B cell (primary cell): ENCODE data around the gene IDNK. TPM values are rescaled to one million over a fixed set of nuclear protein-coding genes. Genes with fewer than 3 reads are reported as not detected.

Experiments
- ATAC-seq: fragments of 200-7000 bp; cut with Tn5 transposase; one replicate; pipeline ENCODE4 v1.10.0; 2021; ENCODE audit warnings: low read depth, mild to moderate bottlenecking, moderate number of reproducible peaks, moderate library complexity
- CTCF ChIA-PET: fragments of 350-600 bp; sonication (Branson Sonifier 250); formaldehyde crosslinking; loops from one replicate; lab custom pipeline; 2021; ENCODE audit warnings: antibody characterized with exemption, inconsistent platforms; lab: Charles Lee
- POLR2A ChIA-PET: fragments of 350-600 bp; sonication (Branson Sonifier 250); formaldehyde crosslinking; loops from one replicate; lab custom pipeline; 2021; ENCODE audit warnings: antibody characterized with exemption; lab: Charles Lee
- DNase-seq: peaks from one replicate; pipeline ENCODE4 v3.0.0; 2013
- H2AFZ ChIP-seq: 2 replicates; pipeline ENCODE4 v1.6.1; 2012; ENCODE audit warnings: mild to moderate bottlenecking, low read depth, low read length; ENCODE audit not compliant: insufficient read depth, poor library complexity, severe bottlenecking
- H3K27ac ChIP-seq, 2 donors: 1 replicate in 1 of 2; 2 replicates in 1 of 2; pipeline ENCODE4 v1.5.1; 2012 to 2013; ENCODE audit warnings: low read length in 2 of 2, mild to moderate bottlenecking in 2 of 2, moderate library complexity in 1 of 2
- H3K27me3 ChIP-seq, 4 experiments: fragments of 200-600 bp in 1 of 4; sonication (generic) in 1 of 4; replicated peaks in 1 of 4; 1 replicate in 2 of 4; 2 replicates in 2 of 4; pipeline versions ENCODE4 v1.6.1 to v1.7.0; 2013 to 2016; ENCODE audit warnings: low read length in 3 of 4, mild to moderate bottlenecking in 2 of 4, mixed read lengths in 1 of 4, moderate library complexity in 1 of 4; ENCODE audit not compliant: insufficient read depth in 4 of 4, control insufficient read depth in 3 of 4; ENCODE audit errors: control extremely low read depth in 1 of 4
- H3K36me3 ChIP-seq, 2 experiments: replicated peaks in 1 of 2; 1 replicate in 1 of 2; 2 replicates in 1 of 2; pipeline versions ENCODE4 v1.6.1 to v1.7.1; 2013; ENCODE audit warnings: low read length in 1 of 2; ENCODE audit not compliant: insufficient read depth in 2 of 2, control insufficient read depth in 1 of 2; ENCODE audit errors: control extremely low read depth in 1 of 2, extremely low read depth in 1 of 2
- H3K4me1 ChIP-seq, 2 donors: fragments of 200-600 bp in 1 of 2; sonication (generic) in 1 of 2; 1 replicate in 1 of 2; 2 replicates in 1 of 2; pipeline versions ENCODE4 v1.5.1 to v1.6.1; 2013 to 2017; ENCODE audit warnings: low read length in 2 of 2; ENCODE audit not compliant: control insufficient read depth in 2 of 2, insufficient read depth in 2 of 2
- H3K4me2 ChIP-seq: replicated peaks from 2 replicates; pipeline ENCODE3; 2012; ENCODE audit warnings: mild to moderate bottlenecking, low read depth, low read length; ENCODE audit not compliant: poor library complexity, severe bottlenecking
- H3K4me3 ChIP-seq, 5 experiments: fragments of 200-600 bp in 1 of 5; sonication (generic) in 1 of 5; 1 replicate in 3 of 5; 2 replicates in 2 of 5; pipeline versions ENCODE4 v1.5.1 to v1.7.0; 2011 to 2016; ENCODE audit warnings: low read length in 4 of 5, mild to moderate bottlenecking in 4 of 5, low read depth in 2 of 5, control low read depth in 1 of 5, moderate library complexity in 1 of 5; ENCODE audit not compliant: insufficient read depth in 1 of 5; ENCODE audit errors: control extremely low read depth in 1 of 5, extremely low read depth in 1 of 5
- H3K79me2 ChIP-seq: fragments of 200-600 bp; sonication (generic); one replicate; pipeline ENCODE4 v1.6.0; 2016; ENCODE audit warnings: low read length; ENCODE audit not compliant: control insufficient read depth, insufficient read depth
- H3K9ac ChIP-seq: fragments of 200-600 bp; sonication (generic); 2 replicates; pipeline ENCODE4 v1.6.1; 2017; ENCODE audit warnings: mild to moderate bottlenecking, low read length, moderate library complexity
- H3K9me3 ChIP-seq, 3 donors: one replicate each; pipeline versions ENCODE4 v1.6.1 to v1.7.1; 2013; ENCODE audit warnings: low read length in 2 of 3; ENCODE audit not compliant: control insufficient read depth in 2 of 3, insufficient read depth in 1 of 3; ENCODE audit errors: control extremely low read depth in 1 of 3
- H4K20me1 ChIP-seq: 2 replicates; pipeline ENCODE4 v1.6.0; 2012; ENCODE audit warnings: mild to moderate bottlenecking, low read length; ENCODE audit not compliant: insufficient read depth, control insufficient read depth, poor library complexity, severe bottlenecking
- H3K27ac Mint-ChIP-seq: one replicate; pipeline ENCODE4 v1.8.0; 2021; ENCODE audit warnings: mixed read lengths
- H3K27me3 Mint-ChIP-seq: one replicate; pipeline ENCODE4 v1.8.0; 2021; ENCODE audit warnings: mixed read lengths
- H3K4me1 Mint-ChIP-seq: one replicate; pipeline ENCODE4 v1.8.0; 2021; ENCODE audit warnings: mixed read lengths
- H3K4me3 Mint-ChIP-seq: one replicate; pipeline ENCODE4 v1.8.0; 2021; ENCODE audit warnings: mixed read lengths
- H3K9me3 Mint-ChIP-seq: one replicate; pipeline ENCODE4 v1.8.0; 2022; ENCODE audit warnings: mixed read lengths; ENCODE audit not compliant: insufficient read depth
- EZH2 ChIP-seq: IDR thresholded peaks from 2 replicates; pipeline ENCODE4 v1.6.1; 2012; ENCODE audit warnings: borderline replicate concordance, low read depth, mild to moderate bottlenecking, moderate library complexity, low read length; ENCODE audit not compliant: insufficient read depth, poor library complexity, severe bottlenecking
- WGBS: methylation state at CpG from one replicate; pipeline ENCODE4 v1.1.5; 2013; ENCODE audit warnings: missing lambda C conversion rate; ENCODE audit not compliant: insufficient coverage; 5-methylcytosine and 5-hydroxymethylcytosine counted together
- intact Hi-C: fragments of 100-400 bp; cut with micrococcal nuclease; formaldehyde crosslinking; loops from one replicate; pipeline ENCODE4 v1.10.0; 2022
- polyA plus RNA-seq: library from polyadenylated mRNA; depleted of rRNA; stranded (reverse); fragments of >200 nt; gene quantifications from 2 replicates; pipeline ENCODE4 v1.2.3, GENCODE V29; 2012
- total RNA-seq, 2 donors: library from RNA; stranded (reverse); fragments of 120-200 nt in 1 of 2; gene quantifications; 1 replicate in 1 of 2; 2 replicates in 1 of 2; pipeline versions ENCODE4 v1.2.3 to v1.2.4, GENCODE V29; 2013 to 2022
- TF ChIP-seq, protein P1 (sequence below): fragments of 200-600 bp; IDR thresholded peaks from one replicate; pipeline ENCODE4 v1.8.0; 2022; ENCODE audit warnings: antibody characterized with exemption, mild to moderate bottlenecking

The IDNK gene
- total and polyA plus RNA-seq, 2 donors (not counting 1 experiment from before 2014, with no cell fraction given), result 9.3 to 11.6 TPM

DNA sequence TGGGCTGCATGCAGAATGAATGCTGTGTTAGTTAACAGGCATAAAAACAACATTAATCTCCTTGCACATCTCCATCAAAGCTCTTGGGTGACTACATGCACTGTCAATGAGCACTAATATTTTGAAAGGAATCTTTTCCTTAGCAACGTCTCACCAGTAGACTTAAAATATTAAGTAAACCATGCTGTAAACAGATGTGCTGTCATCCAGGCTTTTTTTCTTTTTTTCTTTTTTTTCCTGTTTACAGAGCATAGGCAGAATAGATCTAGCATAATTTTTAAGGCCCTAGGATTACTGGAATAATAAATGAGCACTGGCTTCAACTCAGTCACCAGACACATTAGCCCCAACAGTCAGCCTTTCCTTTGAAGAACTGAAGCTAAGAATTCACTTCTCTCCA, 48.5 kb downstream of the IDNK start:
- Histone ChIP-seq H3K4me2 (no peak overlapping the region), H3K4me3 (no peak overlapping the region), H3K9ac (no peak overlapping the region), H3K4me1 (no peaks in the 10 kb centered on the region), H3K27ac (no peak overlapping the region), H3K79me2 (no peaks in the 10 kb centered on the region), H3K27me3 (no peaks in the 10 kb centered on the region), H3K9me3 (no peaks in the 10 kb centered on the region), H4K20me1 (no peaks in the 10 kb centered on the region), H2AFZ (no peak overlapping the region), H3K36me3 (peaks cover 6 to 61% of the 10 kb centered on the region in 2 experiments)
- Mint-ChIP-seq H3K27ac (no peak overlapping the region), H3K9me3 (no peaks in the 10 kb centered on the region), H3K4me1 (peaks cover 7% of the 10 kb centered on the region), H3K4me3 (no peak overlapping the region), H3K27me3 (no peaks in the 10 kb centered on the region)
- ATAC-seq (no peak), DNase-seq (no peak)
- POLR2A ChIA-PET, result no interaction called here
- no CpG with 5 or more reads among the region's 1 CpG for WGBS
- TF ChIP-seq, protein P1, sequence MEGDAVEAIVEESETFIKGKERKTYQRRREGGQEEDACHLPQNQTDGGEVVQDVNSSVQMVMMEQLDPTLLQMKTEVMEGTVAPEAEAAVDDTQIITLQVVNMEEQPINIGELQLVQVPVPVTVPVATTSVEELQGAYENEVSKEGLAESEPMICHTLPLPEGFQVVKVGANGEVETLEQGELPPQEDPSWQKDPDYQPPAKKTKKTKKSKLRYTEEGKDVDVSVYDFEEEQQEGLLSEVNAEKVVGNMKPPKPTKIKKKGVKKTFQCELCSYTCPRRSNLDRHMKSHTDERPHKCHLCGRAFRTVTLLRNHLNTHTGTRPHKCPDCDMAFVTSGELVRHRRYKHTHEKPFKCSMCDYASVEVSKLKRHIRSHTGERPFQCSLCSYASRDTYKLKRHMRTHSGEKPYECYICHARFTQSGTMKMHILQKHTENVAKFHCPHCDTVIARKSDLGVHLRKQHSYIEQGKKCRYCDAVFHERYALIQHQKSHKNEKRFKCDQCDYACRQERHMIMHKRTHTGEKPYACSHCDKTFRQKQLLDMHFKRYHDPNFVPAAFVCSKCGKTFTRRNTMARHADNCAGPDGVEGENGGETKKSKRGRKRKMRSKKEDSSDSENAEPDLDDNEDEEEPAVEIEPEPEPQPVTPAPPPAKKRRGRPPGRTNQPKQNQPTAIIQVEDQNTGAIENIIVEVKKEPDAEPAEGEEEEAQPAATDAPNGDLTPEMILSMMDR, result no peak
- no peak for TF ChIP-seq EZH2
- intact Hi-C loops, result loop anchor here (5.0 kb wide), 1 partner anchor 36 kb away; the partner anchor contains the start of gene UBQLN1
- CTCF ChIA-PET, result no interaction called here

DNA sequence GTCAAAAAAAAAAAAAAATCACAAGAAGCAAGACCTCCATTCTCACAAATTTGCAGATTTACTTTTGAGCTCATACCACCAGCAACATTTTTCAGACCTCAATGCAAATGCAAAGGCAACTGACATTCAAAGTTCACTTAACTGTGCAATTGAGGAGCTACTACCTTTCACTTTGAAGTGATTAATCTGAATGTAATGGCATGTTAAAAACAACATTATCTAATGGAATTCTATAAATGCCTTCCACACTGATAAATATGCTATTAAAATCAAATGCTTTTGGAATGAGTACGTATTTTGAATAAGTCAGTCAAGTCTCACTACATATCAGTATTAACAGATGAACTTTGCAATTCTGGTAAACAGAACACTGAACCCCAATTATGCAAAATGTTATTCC, 52.5 kb downstream of the IDNK start:
- Histone ChIP-seq H3K27me3 (no peaks in the 10 kb centered on the region), H4K20me1 (peaks cover 3% of the 10 kb centered on the region), H3K4me2 (no peak overlapping the region), H3K9me3 (no peaks in the 10 kb centered on the region), H3K27ac (no peak overlapping the region), H3K9ac (no peak overlapping the region), H3K36me3 (peaks cover 14 to 77% of the 10 kb centered on the region in 2 experiments), H3K4me3 (no peak overlapping the region), H2AFZ (no peak overlapping the region), H3K4me1 (no peaks in the 10 kb centered on the region), H3K79me2 (peaks cover 3% of the 10 kb centered on the region)
- Mint-ChIP-seq H3K27ac (no peak overlapping the region), H3K4me1 (no peaks in the 10 kb centered on the region), H3K9me3 (no peaks in the 10 kb centered on the region), H3K4me3 (no peak overlapping the region), H3K27me3 (no peaks in the 10 kb centered on the region)
- TF ChIP-seq, protein P1, result no peak
- no peak for TF ChIP-seq EZH2
- ChIA-PET CTCF (no interaction called here), POLR2A (no interaction called here)
- DNase-seq (no peak), ATAC-seq (no peak)
- intact Hi-C loops, result no loop called here
- no CpG with 5 or more reads among the region's 1 CpG for WGBS
